Activated CD4-positive, alpha-beta T cell treated with anti-CD3 and anti-CD28 coated beads, Interleukin-10, Interleukin-2, amounts not matched to agents 100 ng/mL and 50 ng/mL, durations not matched to agents 16 hours and 8 hours (primary cell): ENCODE measurements around the gene FTSJ1.
"Not testable (repeated sequence)": the region's sequence is repeated elsewhere in the genome, so short reads cannot be mapped to it uniquely, and the experiment has no call there.

Experiments used
- DNase-seq: peaks from one replicate; pipeline ENCODE4 v3.0.0-alpha.2; 2020

Gene FTSJ1

DNA sequence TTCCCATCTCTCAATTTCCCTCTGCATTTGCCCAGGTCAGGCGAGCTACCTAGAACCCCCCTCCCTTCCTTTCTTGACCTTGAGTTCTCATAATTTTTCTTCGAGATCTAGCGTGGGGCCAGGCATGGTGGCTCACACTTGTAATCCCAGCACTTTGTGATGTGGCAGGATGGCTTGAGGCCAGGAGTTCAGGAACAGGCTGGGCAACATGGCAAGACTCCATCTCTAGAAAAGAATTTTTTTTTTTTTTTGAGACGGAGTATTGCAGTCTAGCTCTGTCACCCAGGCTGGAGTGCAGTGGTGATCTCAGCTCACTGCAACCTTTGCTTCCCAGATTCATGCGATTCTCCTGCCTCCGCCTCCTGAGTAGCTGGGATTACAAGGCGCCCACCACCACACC is 28.3 kb downstream of the FTSJ1 start:
- no peak for DNase-seq

GRCh38 chrX:48505481-48505880 is 29.5 kb downstream of the FTSJ1 start:
- DNase-seq, result no peak

GRCh38 chrX:48507246-48507645 is 31.2 kb downstream of the FTSJ1 start:
- DNase-seq, result no peak

- peak; percentile 86 for DNase-seq
These were observed 32.6 kb downstream of the FTSJ1 start, which contains the start of gene PORCN for GRCh38 chrX:48508400-48509244. Gene PORCN, plus strand, starts transcription at chrX:48508992. Its CDS starts 829 bp downstream, at chrX:48509821.

DNA sequence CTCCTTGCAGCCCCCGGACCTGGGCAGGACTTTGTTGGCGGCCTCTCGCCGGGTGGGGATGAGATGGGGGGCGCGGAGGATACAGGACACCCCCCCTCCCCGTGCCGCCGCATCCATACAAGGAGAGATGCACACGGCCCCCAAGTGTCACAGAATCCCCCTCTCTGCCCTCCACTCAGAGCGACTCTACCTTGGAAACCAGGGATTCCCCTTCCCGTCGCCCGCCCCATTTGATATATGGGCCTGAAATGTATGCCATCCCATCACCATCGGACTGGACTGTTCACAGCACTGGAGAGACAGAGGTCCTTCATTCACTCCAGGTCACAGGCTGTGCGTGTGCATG is 33.2 kb downstream of the FTSJ1 start:
- DNase-seq, result no peak

GRCh38 chrX:48509619-48510018 is 33.6 kb downstream of the FTSJ1 start:
- no peak for DNase-seq

DNA sequence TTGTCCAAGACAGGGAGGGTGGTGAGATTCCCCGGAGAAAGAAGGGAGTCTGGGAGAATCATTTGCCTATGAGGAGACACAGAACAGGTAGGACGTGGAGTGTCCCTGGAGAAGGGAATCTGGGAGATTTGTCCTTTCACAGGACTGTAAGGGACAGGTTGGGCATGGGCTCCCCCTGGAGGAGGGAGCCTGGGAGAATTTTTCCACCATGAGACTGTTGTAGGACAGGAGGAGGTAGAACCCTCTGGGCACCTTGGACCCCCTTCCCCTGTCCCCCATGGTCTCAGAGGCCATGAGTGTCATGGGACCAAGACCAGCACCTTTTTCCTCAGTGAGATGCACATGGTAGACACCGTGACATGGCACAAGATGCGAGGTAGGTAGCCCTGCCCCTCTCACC is 35.6 kb downstream of the FTSJ1 start:
- DNase-seq, result no peak

DNA sequence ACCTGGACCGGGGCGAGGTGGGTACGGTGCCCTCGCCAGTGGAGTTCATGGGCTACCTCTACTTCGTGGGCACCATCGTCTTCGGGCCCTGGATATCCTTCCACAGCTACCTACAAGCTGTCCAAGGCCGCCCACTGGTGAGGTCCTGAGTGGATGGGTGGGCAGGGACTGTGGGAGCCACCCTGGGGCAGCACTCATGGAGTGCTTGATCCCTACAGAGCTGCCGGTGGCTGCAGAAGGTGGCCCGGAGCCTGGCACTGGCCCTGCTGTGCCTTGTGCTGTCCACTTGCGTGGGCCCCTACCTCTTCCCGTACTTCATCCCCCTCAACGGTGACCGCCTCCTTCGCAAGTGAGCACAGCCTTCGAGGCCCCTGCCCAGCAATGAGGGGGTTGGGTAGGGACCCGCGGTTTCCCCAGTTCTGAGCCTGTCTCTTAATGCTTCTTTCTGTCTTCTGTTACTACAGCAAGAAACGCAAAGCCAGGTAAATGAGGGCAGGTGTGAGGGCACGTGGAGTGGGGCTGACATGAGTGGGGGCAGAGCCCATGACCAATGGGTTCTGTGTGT is 36.5 kb downstream of the FTSJ1 start:
- no peak for DNase-seq

GRCh38 chrX:48513670-48514069 is 37.7 kb downstream of the FTSJ1 start:
- no peak for DNase-seq

DNA sequence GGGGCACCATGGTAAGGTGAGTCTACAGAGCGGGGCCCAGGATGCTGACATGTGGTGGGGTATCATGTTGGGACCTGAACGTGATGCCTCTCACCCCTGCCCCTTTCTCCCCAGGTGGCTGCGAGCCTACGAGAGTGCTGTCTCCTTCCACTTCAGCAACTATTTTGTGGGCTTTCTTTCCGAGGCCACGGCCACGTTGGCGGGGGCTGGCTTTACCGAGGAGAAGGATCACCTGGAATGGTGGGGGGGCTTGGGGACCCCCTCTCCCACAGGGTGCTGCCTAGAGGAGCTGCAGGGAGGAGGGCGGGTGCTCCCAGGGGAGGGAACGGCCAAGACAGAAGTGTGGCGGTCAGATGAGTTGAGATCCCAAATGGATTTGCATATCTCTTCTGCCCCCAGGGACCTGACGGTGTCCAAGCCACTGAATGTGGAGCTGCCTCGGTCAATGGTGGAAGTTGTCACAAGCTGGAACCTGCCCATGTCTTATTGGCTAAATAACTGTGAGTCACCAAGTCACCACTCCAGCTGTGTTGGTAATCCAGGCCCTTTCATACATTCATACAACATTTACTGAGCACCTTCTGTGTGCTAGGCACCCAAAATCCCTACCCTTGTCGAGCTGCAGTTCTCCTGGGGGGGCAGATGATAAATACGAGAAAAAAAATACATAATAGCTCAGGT is 38.3 kb downstream of the FTSJ1 start:
- DNase-seq, result no peak

- no peak for DNase-seq
These were observed 39.0 kb downstream of the FTSJ1 start for GRCh38 chrX:48514868-48515460.

GRCh38 chrX:48515842-48516241 is 39.8 kb downstream of the FTSJ1 start:
- DNase-seq, result no peak

GRCh38 chrX:48516285-48516684 is 40.3 kb downstream of the FTSJ1 start:
- no peak for DNase-seq

DNA sequence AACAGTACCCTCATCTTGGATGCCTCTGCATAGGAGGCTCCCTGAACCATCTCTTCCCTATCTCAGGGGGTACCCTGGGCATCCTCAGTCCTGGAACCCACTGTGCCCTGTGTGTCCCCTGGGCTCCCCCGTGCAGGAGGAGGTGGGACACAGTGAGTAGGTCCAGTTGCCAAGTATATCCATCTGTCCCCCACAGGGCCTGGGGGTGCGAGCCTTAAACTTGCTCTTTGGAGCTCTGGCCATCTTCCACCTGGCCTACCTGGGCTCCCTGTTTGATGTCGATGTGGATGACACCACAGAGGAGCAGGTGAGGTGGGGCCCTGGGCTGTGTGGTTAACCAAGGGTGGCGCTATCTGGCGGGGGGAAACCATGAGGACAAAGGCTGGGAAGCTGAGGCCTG is 41.0 kb downstream of the FTSJ1 start:
- no peak for DNase-seq

DNA sequence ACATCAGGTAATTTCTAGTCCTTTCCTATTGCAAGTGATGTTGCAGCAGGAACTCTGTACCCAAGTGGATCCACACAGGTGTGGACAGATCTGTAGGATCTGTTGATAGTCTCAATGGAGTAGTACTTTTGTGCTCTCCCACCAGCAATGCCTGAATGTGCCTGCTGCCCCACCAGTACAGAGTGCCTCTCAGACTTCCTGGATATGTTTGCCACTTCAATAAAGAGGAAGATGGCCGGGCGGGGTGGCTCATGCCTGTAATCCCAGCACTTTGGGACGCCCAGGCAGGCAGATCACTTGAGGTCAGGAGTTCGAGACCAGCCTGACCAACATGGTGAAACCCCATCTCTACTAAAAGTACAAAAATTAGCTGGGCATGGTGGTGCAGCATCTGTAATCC is 43.5 kb downstream of the FTSJ1 start:
- DNase-seq, result not testable (repeated sequence)

- peak; percentile 43 for DNase-seq
These were observed 44.5 kb downstream of the FTSJ1 start for GRCh38 chrX:48520455-48520854.

DNA sequence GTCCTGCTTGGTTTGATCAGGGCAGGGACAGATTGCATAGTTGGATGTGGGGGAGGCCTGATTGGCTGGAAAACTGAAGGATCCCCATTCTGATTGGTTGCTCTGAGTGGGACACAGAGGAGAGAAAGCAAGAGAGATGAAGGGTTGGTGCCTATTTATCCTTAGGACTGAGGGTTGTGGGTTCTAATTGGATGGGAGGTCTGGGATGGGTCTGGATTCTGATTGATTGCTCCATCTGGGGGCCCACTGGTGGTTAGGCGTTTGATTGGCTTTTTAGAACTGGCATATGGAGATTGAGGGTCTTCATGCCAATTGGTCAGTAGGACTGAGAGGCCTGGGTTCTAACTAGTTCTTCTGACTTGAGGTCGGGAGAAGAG is 45.0 kb downstream of the FTSJ1 start:
- peak; percentile 55 for DNase-seq

GRCh38 chrX:48521353-48522243 is 45.6 kb downstream of the FTSJ1 start, which contains the start of gene EBP:
Gene EBP, plus strand, starts transcription at chrX:48521808. Its CDS starts 1,964 bp downstream, at chrX:48523772.
- DNase-seq, result peak; percentile 97

DNA sequence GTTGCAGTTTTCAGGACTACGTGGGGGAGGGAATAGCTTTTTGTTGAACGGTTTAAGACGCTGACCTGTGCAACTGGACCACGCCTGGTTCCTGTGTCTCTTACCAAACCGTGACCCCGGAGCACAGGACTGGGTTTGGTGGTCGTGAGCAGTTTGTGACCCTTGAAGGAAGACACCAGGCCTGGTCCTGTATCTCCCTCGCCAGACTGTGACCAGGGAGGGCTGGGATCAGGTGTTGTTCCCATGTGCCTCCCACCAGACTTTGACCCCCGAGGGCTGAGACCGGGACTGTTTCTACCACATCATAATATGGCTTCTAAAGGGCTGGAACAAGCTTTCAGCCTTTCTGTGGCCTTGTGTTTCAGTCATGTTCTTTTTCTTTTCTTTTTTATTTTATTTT is 46.3 kb downstream of the FTSJ1 start:
- no peak for DNase-seq

DNA sequence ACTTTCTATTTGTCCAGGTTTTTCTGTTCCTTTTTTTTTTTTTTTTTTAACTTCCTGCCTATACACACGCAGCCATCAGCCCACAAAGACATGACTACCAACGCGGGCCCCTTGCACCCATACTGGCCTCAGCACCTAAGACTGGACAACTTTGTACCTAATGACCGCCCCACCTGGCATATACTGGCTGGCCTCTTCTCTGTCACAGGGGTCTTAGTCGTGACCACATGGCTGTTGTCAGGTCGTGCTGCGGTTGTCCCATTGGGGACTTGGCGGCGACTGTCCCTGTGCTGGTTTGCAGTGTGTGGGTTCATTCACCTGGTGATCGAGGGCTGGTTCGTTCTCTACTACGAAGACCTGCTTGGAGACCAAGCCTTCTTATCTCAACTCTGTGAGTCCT is 47.7 kb downstream of the FTSJ1 start:
- DNase-seq, result no peak

- not testable (repeated sequence) for DNase-seq
These were observed 49.9 kb downstream of the FTSJ1 start for GRCh38 chrX:48525853-48526252.

DNA sequence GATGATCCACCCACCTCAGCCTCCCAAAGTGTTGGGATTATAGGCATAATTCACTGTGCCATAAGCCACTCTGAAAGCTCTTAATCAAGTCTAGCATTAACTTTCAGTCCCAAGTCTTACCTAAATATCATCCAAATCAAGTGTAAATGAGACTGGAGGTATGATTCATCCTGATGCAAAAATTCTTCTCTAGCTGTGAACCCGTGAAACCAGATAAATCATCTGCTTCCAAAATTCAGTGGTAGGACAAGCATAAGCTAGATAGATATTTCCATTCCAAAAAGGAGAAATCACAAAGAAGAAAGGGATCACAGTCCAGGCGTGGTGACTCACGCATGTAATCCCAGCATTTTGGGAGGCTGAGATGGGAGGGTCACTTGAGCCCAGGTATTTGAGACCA is 54.7 kb downstream of the FTSJ1 start:
- DNase-seq, result no peak
